K562 (cell line): ENCODE measurements around the gene RBX1. TPM values are rescaled to one million over a fixed set of nuclear protein-coding genes. Genes with fewer than 3 reads are reported as not detected.

Experiments used
- DIDO1 ChIP-seq: fragments of 450-650 bp; IDR thresholded peaks from 2 replicates; pipeline ENCODE4 v1.6.1; 2016; ENCODE audit warnings: low read depth, missing biosample characterization, missing genetic modification characterization
- EP400 ChIP-seq: fragments of 450-650 bp; IDR thresholded peaks from 2 replicates; pipeline ENCODE4 v1.6.1; 2017; ENCODE audit warnings: antibody characterized with exemption, mild to moderate bottlenecking, moderate library complexity
- MEF2A ChIP-seq: IDR thresholded peaks from 2 replicates; pipeline ENCODE4 v1.6.1; 2011; ENCODE audit warnings: low read depth, mild to moderate bottlenecking, low read length, moderate library complexity; ENCODE audit not compliant: control insufficient read depth
- SRSF3 ChIP-seq: fragments of 200-400 bp; formaldehyde crosslinking; IDR thresholded peaks from 2 replicates; pipeline ENCODE4 v1.6.1; 2016; ENCODE audit warnings: mild to moderate bottlenecking, low read length, moderate library complexity; ENCODE audit not compliant: insufficient read depth
- polyA plus RNA-seq, 8 experiments: library from polyadenylated mRNA; depleted of rRNA in 4 of 8; stranded (reverse) in 5 of 8; unstranded in 3 of 8; fragments of >200 nt; fragmentation: Nextera tagmentation in 2 of 8; fragmentation: Illumina TruSeq in 1 of 8; extraction: Ambion mirVana in 2 of 8; extraction: Trizol in 1 of 8; gene quantifications; 2 replicates each; pipeline versions ENCODE4 v1.2.1 to v1.2.3, GENCODE V29; 2011 to 2014; ENCODE audit warnings: inconsistent platforms in 1 of 8, missing spikeins in 1 of 8
- total RNA-seq, 7 experiments: library from RNA; depleted of rRNA in 6 of 7; stranded (reverse); fragments of >200 nt in 6 of 7; fragmentation: Illumina TruSeq in 2 of 7; extraction: Trizol in 2 of 7; gene quantifications; 2 replicates each; pipeline versions ENCODE4 v1.2.1 to v1.2.3, GENCODE V29; 2011 to 2021; ENCODE audit warnings: low replicate concordance in 1 of 7
- TF ChIP-seq, protein P1 (sequence below): fragments of 450-650 bp; IDR thresholded peaks from 2 replicates; pipeline ENCODE4 v1.6.1; 2017; ENCODE audit warnings: antibody characterized with exemption, mild to moderate bottlenecking
- TF ChIP-seq, protein P2 (sequence below): IDR thresholded peaks from 2 replicates; pipeline ENCODE4 v1.6.1; 2014; ENCODE audit warnings: antibody characterized with exemption
- TF ChIP-seq, protein P3 (sequence below): sonication (generic); formaldehyde crosslinking; IDR thresholded peaks from 2 replicates; pipeline ENCODE4 v1.8.1; 2023; ENCODE audit warnings: mild to moderate bottlenecking, missing genetic modification reagents
- TF ChIP-seq, protein P4 (sequence below), 2 experiments: fragments of 450-650 bp; IDR thresholded peaks; 2 replicates each; pipeline ENCODE4 v1.6.1; 2016; ENCODE audit warnings: mild to moderate bottlenecking in 2 of 2, borderline replicate concordance in 1 of 2, low read depth in 1 of 2, moderate library complexity in 1 of 2

Gene RBX1
- total and polyA plus RNA-seq, 9 of the 15 experiments (the other 6 are each of a cell fraction or from before 2014, with no cell fraction given): 44.0 to 259 (median 67.9) TPM

DNA sequence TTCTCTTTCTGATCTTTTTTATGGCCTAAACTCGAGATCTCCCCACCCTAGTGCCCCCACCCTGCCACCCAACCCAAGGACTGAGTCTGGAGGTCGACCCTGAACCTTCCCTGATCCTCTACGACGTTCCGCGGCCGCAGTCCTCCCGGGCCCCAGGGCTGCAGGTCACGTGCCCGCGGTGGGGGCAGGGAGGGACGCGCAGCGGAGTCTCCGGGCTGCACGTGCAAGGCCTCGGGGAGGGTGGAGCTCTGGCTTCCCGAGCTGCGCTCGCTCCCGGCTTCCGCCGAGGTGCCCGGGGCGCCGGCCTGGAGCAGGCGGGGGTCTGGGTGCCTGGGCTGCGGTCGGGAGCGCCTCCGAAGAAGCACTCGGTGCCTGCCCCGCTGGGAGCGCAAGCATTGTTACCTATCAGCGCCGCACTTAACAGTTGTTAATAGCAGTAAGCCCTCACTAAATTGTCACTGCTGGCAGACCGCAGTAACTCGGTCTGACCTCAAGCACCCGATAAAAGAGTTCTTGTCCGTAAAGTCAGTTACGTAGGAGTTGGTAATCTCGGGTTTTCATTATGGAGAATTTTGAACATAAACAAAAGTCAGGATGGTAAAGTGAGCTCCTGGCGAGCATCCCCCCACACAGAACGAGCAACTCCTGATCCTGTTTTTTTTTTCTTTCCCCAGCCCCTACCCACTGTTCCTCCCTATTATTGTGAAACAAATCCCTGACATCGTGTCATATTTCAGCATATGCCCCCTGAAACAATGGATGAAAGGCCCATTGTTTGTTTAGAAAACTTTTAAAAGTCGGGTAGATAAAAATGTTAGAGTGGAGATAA lies 71.5 kb downstream of the RBX1 start (continued):
- TF ChIP-seq, protein P1, sequence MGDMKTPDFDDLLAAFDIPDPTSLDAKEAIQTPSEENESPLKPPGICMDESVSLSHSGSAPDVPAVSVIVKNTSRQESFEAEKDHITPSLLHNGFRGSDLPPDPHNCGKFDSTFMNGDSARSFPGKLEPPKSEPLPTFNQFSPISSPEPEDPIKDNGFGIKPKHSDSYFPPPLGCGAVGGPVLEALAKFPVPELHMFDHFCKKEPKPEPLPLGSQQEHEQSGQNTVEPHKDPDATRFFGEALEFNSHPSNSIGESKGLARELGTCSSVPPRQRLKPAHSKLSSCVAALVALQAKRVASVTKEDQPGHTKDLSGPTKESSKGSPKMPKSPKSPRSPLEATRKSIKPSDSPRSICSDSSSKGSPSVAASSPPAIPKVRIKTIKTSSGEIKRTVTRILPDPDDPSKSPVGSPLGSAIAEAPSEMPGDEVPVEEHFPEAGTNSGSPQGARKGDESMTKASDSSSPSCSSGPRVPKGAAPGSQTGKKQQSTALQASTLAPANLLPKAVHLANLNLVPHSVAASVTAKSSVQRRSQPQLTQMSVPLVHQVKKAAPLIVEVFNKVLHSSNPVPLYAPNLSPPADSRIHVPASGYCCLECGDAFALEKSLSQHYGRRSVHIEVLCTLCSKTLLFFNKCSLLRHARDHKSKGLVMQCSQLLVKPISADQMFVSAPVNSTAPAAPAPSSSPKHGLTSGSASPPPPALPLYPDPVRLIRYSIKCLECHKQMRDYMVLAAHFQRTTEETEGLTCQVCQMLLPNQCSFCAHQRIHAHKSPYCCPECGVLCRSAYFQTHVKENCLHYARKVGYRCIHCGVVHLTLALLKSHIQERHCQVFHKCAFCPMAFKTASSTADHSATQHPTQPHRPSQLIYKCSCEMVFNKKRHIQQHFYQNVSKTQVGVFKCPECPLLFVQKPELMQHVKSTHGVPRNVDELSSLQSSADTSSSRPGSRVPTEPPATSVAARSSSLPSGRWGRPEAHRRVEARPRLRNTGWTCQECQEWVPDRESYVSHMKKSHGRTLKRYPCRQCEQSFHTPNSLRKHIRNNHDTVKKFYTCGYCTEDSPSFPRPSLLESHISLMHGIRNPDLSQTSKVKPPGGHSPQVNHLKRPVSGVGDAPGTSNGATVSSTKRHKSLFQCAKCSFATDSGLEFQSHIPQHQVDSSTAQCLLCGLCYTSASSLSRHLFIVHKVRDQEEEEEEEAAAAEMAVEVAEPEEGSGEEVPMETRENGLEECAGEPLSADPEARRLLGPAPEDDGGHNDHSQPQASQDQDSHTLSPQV: no peak
- TF ChIP-seq EP400 (peak; percentile 71; the same call in 1 of the 2 replicates), DIDO1 (tag) (0 out of 2 replicates have a peak, but pooled peaks have one; percentile 52), SRSF3 (no peak), MEF2A (no peak)
- TF ChIP-seq, protein P2, sequence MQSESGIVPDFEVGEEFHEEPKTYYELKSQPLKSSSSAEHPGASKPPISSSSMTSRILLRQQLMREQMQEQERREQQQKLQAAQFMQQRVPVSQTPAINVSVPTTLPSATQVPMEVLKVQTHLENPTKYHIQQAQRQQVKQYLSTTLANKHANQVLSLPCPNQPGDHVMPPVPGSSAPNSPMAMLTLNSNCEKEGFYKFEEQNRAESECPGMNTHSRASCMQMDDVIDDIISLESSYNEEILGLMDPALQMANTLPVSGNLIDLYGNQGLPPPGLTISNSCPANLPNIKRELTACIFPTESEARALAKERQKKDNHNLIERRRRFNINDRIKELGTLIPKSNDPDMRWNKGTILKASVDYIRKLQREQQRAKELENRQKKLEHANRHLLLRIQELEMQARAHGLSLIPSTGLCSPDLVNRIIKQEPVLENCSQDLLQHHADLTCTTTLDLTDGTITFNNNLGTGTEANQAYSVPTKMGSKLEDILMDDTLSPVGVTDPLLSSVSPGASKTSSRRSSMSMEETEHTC: peak; percentile 60; the same call in 1 of the 2 replicates
- TF ChIP-seq, protein P3, sequence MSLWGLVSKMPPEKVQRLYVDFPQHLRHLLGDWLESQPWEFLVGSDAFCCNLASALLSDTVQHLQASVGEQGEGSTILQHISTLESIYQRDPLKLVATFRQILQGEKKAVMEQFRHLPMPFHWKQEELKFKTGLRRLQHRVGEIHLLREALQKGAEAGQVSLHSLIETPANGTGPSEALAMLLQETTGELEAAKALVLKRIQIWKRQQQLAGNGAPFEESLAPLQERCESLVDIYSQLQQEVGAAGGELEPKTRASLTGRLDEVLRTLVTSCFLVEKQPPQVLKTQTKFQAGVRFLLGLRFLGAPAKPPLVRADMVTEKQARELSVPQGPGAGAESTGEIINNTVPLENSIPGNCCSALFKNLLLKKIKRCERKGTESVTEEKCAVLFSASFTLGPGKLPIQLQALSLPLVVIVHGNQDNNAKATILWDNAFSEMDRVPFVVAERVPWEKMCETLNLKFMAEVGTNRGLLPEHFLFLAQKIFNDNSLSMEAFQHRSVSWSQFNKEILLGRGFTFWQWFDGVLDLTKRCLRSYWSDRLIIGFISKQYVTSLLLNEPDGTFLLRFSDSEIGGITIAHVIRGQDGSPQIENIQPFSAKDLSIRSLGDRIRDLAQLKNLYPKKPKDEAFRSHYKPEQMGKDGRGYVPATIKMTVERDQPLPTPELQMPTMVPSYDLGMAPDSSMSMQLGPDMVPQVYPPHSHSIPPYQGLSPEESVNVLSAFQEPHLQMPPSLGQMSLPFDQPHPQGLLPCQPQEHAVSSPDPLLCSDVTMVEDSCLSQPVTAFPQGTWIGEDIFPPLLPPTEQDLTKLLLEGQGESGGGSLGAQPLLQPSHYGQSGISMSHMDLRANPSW (CRISPR knock-in tag): no peak
- TF ChIP-seq, protein P4, sequence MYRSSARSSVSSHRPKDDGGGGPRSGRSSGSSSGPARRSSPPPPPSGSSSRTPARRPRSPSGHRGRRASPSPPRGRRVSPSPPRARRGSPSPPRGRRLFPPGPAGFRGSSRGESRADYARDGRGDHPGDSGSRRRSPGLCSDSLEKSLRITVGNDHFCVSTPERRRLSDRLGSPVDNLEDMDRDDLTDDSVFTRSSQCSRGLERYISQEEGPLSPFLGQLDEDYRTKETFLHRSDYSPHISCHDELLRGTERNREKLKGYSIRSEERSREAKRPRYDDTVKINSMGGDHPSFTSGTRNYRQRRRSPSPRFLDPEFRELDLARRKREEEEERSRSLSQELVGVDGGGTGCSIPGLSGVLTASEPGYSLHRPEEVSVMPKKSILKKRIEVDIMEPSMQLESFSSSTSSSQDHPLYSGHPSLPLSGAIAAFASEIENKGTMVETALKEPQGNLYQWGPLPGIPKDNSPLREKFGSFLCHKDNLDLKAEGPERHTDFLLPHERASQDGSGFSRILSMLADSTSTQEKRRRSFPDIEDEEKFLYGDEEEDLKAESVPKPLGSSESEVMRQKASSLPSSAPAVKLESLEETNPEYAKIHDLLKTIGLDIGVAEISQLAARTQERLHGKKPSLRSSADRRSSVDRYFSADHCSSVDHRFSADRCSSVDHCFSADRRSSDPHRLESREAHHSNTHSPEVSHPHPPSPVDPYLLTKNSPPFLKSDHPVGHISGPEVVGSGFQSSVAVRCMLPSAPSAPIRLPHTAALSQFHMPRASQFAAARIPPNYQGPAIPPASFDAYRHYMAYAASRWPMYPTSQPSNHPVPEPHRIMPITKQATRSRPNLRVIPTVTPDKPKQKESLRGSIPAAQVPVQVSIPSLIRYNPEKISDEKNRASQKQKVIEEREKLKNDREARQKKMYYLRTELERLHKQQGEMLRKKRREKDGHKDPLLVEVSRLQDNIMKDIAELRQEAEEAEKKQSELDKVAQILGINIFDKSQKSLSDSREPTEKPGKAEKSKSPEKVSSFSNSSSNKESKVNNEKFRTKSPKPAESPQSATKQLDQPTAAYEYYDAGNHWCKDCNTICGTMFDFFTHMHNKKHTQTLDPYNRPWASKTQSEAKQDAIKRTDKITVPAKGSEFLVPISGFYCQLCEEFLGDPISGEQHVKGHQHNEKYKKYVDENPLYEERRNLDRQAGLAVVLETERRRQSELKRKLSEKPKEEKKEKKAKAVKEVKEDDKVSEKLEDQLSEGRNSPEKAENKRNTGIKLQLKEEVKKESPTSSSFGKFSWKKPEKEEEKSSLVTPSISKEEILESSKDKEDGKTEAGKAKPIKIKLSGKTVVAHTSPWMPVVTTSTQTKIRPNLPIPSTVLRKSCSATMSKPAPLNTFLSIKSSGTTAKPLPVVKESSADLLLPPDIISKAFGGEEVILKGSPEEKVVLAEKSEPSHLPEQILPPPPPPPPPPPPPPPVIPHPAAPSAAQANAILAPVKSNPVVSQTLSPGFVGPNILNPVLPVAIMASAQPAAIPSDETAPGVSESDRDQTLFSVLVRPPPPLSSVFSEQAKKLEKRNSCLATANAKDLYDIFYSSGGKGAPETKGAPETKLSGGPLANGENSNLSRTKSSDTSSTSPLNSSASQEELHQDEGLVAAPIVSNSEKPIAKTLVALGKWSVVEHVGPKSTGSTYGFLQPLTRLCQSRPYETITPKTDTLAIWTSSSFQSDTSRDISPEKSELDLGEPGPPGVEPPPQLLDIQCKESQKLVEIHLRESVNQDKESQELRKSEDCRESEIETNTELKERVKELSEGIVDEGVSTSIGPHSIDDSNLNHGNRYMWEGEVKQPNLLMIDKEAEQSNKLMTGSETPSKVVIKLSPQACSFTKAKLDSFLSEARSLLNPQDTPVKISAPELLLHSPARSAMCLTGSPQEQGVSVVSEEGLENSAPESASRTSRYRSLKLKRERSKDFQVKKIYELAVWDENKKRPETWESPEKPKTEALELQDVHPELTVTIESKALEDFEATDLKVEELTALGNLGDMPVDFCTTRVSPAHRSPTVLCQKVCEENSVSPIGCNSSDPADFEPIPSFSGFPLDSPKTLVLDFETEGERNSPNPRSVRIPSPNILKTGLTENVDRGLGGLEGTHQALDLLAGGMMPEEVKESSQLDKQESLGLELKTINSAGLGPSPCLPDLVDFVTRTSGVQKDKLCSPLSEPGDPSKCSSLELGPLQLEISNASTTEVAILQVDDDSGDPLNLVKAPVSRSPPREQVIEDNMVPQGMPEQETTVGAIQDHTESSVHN (IDR thresholded peaks at IDR 0.05; ENCODE audit: borderline replicate concordance in 1 of 2, low read depth in 1 of 2): no peak
